GM12872 (cell line): ENCODE data around the gene KRTAP19-2.

Source experiments
- CTCF ChIP-seq: IDR thresholded peaks from 3 replicates; pipeline ENCODE4 v1.5.1; 2011; ENCODE audit warnings: low read depth, mild to moderate bottlenecking, low read length, moderate library complexity; ENCODE audit not compliant: insufficient read depth

Gene KRTAP19-2

GRCh38 chr21:30487336-30487735 is at the start of gene KRTAP19-2:
KRTAP19-2 (minus strand) TSS chr21:30487436; CDS start chr21:30487348, 88 bp downstream.
- no peak for TF ChIP-seq CTCF

GRCh38 chr21:30518876-30519275 is 31.6 kb upstream of the KRTAP19-2 start:
- no peak for TF ChIP-seq CTCF

GRCh38 chr21:30515681-30516080 is 28.4 kb upstream of the KRTAP19-2 start:
- no peak for TF ChIP-seq CTCF

- peak; percentile 42; the same call in 2 of the 3 replicates for TF ChIP-seq CTCF
Observed at GRCh38 chr21:30505621-30506205, 18.5 kb upstream of the KRTAP19-2 start.

- TF ChIP-seq CTCF = no peak
Observed at GRCh38 chr21:30502041-30502440, 14.8 kb upstream of the KRTAP19-2 start, which contains the start of gene KRTAP19-5. KRTAP19-5 (minus strand) TSS chr21:30502141; CDS start chr21:30502090, 51 bp downstream.

GRCh38 chr21:30497065-30497464 is 9.8 kb upstream of the KRTAP19-2 start, which contains the start of gene KRTAP19-4:
KRTAP19-4 (minus strand) TSS chr21:30497165; CDS start chr21:30497110, 55 bp downstream.
- no peak for TF ChIP-seq CTCF

- no peak for TF ChIP-seq CTCF
Observed at GRCh38 chr21:30491963-30492428, 4.8 kb upstream of the KRTAP19-2 start, which contains the start of gene KRTAP19-3. KRTAP19-3 (minus strand) TSS chr21:30492013; CDS start chr21:30491957, 56 bp downstream.
